Stimulated activated CD8-positive, alpha-beta memory T cell treated with anti-CD3 and anti-CD28 coated beads, Interleukin-7, amount 100 ng/mL, for 4 hours (primary cell): ENCODE data around the gene IL32.

Source experiments
- DNase-seq, 2 donors: peaks; one replicate each; pipeline ENCODE4 v3.0.0-alpha.2; 2020; ENCODE audit warnings: low read depth in 2 of 2

Gene IL32

GRCh38 chr16:3065069-3065741 is at the start of gene IL32:
TSS of gene IL32 (plus strand) at chr16:3065640. CDS start at chr16:3065812, 172 bp downstream.
- DNase-seq: peak; percentile 64 to 65

- DNase-seq: no peak
Observed at GRCh38 chr16:3015865-3016521, 49.4 kb upstream of the IL32 start.

- DNase-seq: no peak
Observed at GRCh38 chr16:3017344-3017743, 48.1 kb upstream of the IL32 start.

- no peak for DNase-seq
Observed at GRCh38 chr16:3017794-3018506, 47.5 kb upstream of the IL32 start, which contains the start of gene CLDN6. TSS of gene CLDN6 (minus strand) at chr16:3018183. CDS start at chr16:3016021, 2,162 bp downstream.

- DNase-seq: no peak
Observed at GRCh38 chr16:3019594-3020246, 45.7 kb upstream of the IL32 start.

GRCh38 chr16:3020247-3020603 is 45.2 kb upstream of the IL32 start, which contains the start of gene TNFRSF12A:
TSS of gene TNFRSF12A (plus strand) at chr16:3020368. CDS start at chr16:3020398, 30 bp downstream.
- DNase-seq: peak; percentile 22 to 70

GRCh38 chr16:3020604-3021448 is 44.6 kb upstream of the IL32 start:
- DNase-seq: peak; percentile 55 to 76

GRCh38 chr16:3021449-3022207 is 43.8 kb upstream of the IL32 start:
- DNase-seq: peak; percentile 76 to 82

- DNase-seq: peak; percentile 88 to 90
Observed at GRCh38 chr16:3022208-3022683, 43.2 kb upstream of the IL32 start.

- DNase-seq: no peak
Observed at GRCh38 chr16:3022684-3023414, 42.6 kb upstream of the IL32 start.

- no peak for DNase-seq
Observed at GRCh38 chr16:3023415-3023668, 42.1 kb upstream of the IL32 start.

GRCh38 chr16:3023669-3024478 is 41.6 kb upstream of the IL32 start, which contains the start of the genes HCFC1R1 and THOC6:
TSS of gene HCFC1R1 (minus strand) at chr16:3023942. CDS start at chr16:3023941, 1 bp downstream.
TSS of gene THOC6 (plus strand) at chr16:3024035. CDS start at chr16:3024327, 292 bp downstream.
- DNase-seq: peak; percentile 92 to 94

- no peak for DNase-seq
Observed at GRCh38 chr16:3025032-3026002, 40.1 kb upstream of the IL32 start.

- DNase-seq: no peak
Observed at GRCh38 chr16:3026003-3026378, 39.4 kb upstream of the IL32 start.

- no peak for DNase-seq
Observed at GRCh38 chr16:3026609-3027488, 38.6 kb upstream of the IL32 start.

GRCh38 chr16:3027489-3027795 is 38.0 kb upstream of the IL32 start:
- DNase-seq: no peak
